ENCODE results near the gene NOXRED1. TPM values are rescaled to one million over a fixed set of nuclear protein-coding genes. Genes with fewer than 3 reads are reported as not detected.
A peak's percentile ranks its signal among the peaks of the same experiment; 100 is the strongest.

Gene NOXRED1
- polyA plus RNA-seq, 2 of the 4 experiments (the other 2 are of a cell fraction) = 0.18 to 0.34 TPM

DNA sequence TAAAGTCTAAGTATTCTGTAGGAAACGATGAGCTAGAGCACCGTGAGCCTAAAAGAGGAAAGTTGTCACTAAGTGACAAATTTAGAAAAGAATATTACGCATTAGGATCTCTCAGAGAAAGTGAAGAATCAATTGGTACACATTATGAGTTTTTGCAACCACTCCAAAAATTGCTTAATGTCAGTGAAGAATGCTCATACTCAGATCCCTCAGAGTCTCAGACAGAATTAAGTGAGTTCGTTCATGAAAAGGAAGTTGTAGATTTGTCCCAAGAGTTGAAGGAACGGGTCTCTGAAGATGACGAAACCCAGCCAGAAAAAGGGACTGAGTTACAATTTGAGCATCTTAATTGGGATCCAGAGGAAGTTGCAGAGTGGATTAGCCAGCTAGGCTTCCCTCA, 44.6 kb downstream of the NOXRED1 start:
- POLR2A ChIA-PET = no interaction called here
- DNase-seq (ENCODE audit: low read depth in 1 of 2, low spot score in 1 of 2) = no peak
- no peak overlapping the region for H3K4me3 ChIP-seq
- no peak for TF ChIP-seq FOSB (CRISPR knock-in tag; IDR thresholded peaks at IDR 0.05)
- no peak for TF ChIP-seq HDAC2 (IDR thresholded peaks at IDR 0.05)
- TF ChIP-seq, protein P1, sequence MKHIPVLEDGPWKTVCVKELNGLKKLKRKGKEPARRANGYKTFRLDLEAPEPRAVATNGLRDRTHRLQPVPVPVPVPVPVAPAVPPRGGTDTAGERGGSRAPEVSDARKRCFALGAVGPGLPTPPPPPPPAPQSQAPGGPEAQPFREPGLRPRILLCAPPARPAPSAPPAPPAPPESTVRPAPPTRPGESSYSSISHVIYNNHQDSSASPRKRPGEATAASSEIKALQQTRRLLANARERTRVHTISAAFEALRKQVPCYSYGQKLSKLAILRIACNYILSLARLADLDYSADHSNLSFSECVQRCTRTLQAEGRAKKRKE (CRISPR knock-in tag; IDR thresholded peaks at IDR 0.05; ENCODE audit: low read depth) = no peak
- no peak for TF ChIP-seq EP300 (IDR thresholded peaks at IDR 0.05)
- TF ChIP-seq KDM1A (IDR thresholded peaks at IDR 0.05; ENCODE audit: low read depth) = no peak
- TF ChIP-seq MAFK (IDR thresholded peaks at IDR 0.05; ENCODE audit: partially characterized antibody) = no peak
- no peak for TF ChIP-seq CBX2 (IDR thresholded peaks at IDR 0.05; ENCODE audit: borderline replicate concordance, low read depth)
- TF ChIP-seq NFE2L2 (conservative IDR thresholded peaks at IDR 0.05; ENCODE audit: low read length) = no peak
- no peak for TF ChIP-seq FOXS1 (CRISPR knock-in tag; IDR thresholded peaks at IDR 0.05)
- TF ChIP-seq JUNB (IDR thresholded peaks at IDR 0.05) = no peak
- no peak for TF ChIP-seq NR3C1 (IDR thresholded peaks at IDR 0.05)
- TF ChIP-seq HEYL (CRISPR knock-in tag; IDR thresholded peaks at IDR 0.05) = no peak
- no peak for ATAC-seq
- no peak overlapping the region for H3K4me2 ChIP-seq
- WGBS (ENCODE audit: missing lambda C conversion rate) = 75% methylated on average over 6 of the region's 6 CpGs
- H3K9me3 ChIP-seq = no peaks in the 10 kb centered on the region
- no peak for FAIRE-seq
- H3K4me1 ChIP-seq = peaks cover 13% of the 10 kb centered on the region; the same call in 2 of the 3 replicates
- H3K27ac ChIP-seq = no peak overlapping the region
- CTCF ChIA-PET = no interaction called here

DNA sequence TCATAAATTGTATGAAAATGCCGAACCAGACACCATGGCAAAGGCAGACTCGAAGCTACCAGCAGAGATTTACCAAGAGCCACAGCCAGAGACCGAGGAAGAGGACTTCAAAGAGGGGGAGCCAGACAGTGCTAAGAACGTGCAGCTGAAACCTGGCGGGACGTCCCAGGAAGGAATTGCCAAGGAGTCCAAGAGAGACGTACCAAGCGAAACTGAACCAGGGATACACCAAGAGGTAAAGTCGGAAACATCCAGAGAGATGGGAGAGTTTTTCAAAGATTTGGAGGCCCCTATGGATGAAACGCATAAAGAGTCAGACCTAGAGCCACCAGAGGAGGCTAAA, 45.9 kb downstream of the NOXRED1 start:
- Histone ChIP-seq H3K9me3 (no peaks in the 10 kb centered on the region), H3K4me3 (peak overlapping the region; percentile 91), H3K4me1 (peaks cover 13% of the 10 kb centered on the region; the same call in 2 of the 3 replicates), H3K4me2 (peak overlapping the region; percentile 87), H3K27ac (peak overlapping the region; percentile 91 to 92)
- WGBS (ENCODE audit: missing lambda C conversion rate) = 24% methylated on average over 10 of the region's 10 CpGs
- CTCF ChIA-PET = interaction anchor here (0.5 to 1.7 kb wide), 9 partner anchors 21 to 301 kb away, joined by 3 to 8 read pairs (median 3); no protein-coding TSS in a partner anchor
- peak; percentile 45 to 61 for ATAC-seq
- no peak for DNase-seq (ENCODE audit: low read depth in 1 of 2, low spot score in 1 of 2)
- POLR2A ChIA-PET = interaction anchor here (0.6 to 1.9 kb wide), 5 partner anchors 12 to 312 kb away, joined by 3 to 24 read pairs (median 4); partner anchors contain the start of genes GSTZ1, POMT2 and VIPAS39
- TF ChIP-seq, protein P2, sequence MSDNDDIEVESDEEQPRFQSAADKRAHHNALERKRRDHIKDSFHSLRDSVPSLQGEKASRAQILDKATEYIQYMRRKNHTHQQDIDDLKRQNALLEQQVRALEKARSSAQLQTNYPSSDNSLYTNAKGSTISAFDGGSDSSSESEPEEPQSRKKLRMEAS (IDR thresholded peaks at IDR 0.05) = 0 out of 2 replicates have a peak, but pooled peaks have one; percentile 31
- TF ChIP-seq, protein P3, sequence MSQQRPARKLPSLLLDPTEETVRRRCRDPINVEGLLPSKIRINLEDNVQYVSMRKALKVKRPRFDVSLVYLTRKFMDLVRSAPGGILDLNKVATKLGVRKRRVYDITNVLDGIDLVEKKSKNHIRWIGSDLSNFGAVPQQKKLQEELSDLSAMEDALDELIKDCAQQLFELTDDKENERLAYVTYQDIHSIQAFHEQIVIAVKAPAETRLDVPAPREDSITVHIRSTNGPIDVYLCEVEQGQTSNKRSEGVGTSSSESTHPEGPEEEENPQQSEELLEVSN (IDR thresholded peaks at IDR 0.05; ENCODE audit: borderline replicate concordance, low read depth) = no peak
- FAIRE-seq = no peak

DNA sequence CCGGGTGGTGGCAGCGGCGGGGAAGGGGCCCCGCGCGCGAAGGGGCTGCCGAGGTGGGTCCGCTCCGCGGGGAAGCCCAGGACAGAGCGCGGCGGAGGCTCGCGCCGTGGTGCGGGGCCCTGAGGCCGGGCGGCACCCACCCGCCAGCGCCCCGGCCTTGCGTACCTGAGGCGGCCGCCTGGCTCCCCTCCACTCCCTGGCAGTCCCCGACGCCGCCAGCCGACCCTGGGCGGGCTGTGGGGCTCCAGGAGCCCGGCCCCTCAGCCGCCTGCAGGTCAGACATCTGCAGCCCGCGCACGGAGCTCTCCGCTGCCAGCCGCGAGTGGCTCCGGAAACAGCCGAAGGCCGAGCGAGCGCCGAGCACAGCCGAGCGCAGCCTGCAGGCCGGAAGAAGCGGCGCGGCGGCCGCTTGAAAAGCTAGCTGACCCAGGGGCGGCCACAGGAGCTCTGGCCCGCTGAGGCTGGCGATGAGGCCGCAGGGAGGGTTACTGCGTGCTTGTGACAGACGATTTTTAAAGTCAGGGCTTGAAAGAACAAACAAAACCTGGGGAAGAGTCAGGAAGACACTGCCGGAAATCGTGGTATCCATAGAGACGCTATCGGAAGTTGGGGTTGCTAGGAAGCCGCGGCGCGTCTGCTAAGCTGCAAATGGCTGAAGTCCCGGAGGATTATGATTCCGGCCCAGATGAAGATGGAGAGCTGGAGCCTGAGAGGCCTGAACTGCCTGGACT, 46.4 kb downstream of the NOXRED1 start, which contains the start of the genes SAMD15 and TMED8:
Gene SAMD15 (plus strand): TSS at position 609 of the 731 bp plus-strand sequence. CDS start 40 bp downstream, at position 649.
Gene TMED8 (minus strand): TSS at position 324 of the 731 bp plus-strand sequence. CDS start 41 bp downstream, at position 283.
- Histone ChIP-seq H3K4me3 (peak within 1 kb of the TSS; percentile 91), H3K27ac (peak within 1 kb of the TSS; percentile 91 to 92), H3K9me3 (no peaks in the 10 kb centered on the region), H3K4me2 (peak within 1 kb of the TSS; percentile 87), H3K4me1 (peaks cover 13% of the 10 kb centered on the region; the same call in 2 of the 3 replicates)
- peak; percentile 36 for FAIRE-seq
- under 1% methylated on average over 19 of the region's 69 CpGs for WGBS (ENCODE audit: missing lambda C conversion rate)
- POLR2A ChIA-PET = interaction anchor here (0.5 to 1.9 kb wide), 6 partner anchors 12 to 312 kb away, joined by 3 to 24 read pairs (median 4); partner anchors contain the start of genes GSTZ1, POMT2 and VIPAS39
- DNase-seq (ENCODE audit: low read depth in 1 of 2, low spot score in 1 of 2) = peak; percentile 84 to 89
- ATAC-seq = peak; percentile 98 to 99
- CTCF ChIA-PET = interaction anchor here (0.5 to 1.7 kb wide), 10 partner anchors 21 to 301 kb away, joined by 3 to 8 read pairs (median 3); no protein-coding TSS in a partner anchor
- TF ChIP-seq HDAC2 (IDR thresholded peaks at IDR 0.05) (no peak), SREBF2 (IDR thresholded peaks at IDR 0.05) (no peak), CEBPB (IDR thresholded peaks at IDR 0.05) (no peak), JUN (IDR thresholded peaks at IDR 0.05) (peak in 1 of 2 experiments; percentile 42; a peak in 1 of 5 replicates), ESRRA (IDR thresholded peaks at IDR 0.05; ENCODE audit: borderline replicate concordance, low read length) (no peak), HEYL (CRISPR knock-in tag; IDR thresholded peaks at IDR 0.05) (no peak), PHF8 (IDR thresholded peaks at IDR 0.05; ENCODE audit: borderline replicate concordance, low read depth) (peak; percentile 61), RAD21 (conservative IDR thresholded peaks at IDR 0.05 in 1 of 2, IDR thresholded peaks at IDR 0.05 in 1 of 2) (no peak), RFX5 (IDR thresholded peaks at IDR 0.05) (0 out of 2 replicates have a peak, but pooled peaks have one; percentile 48), POLR2A (IDR thresholded peaks at IDR 0.05; ENCODE audit: low read length) (peak; percentile 29), FOSB (CRISPR knock-in tag; IDR thresholded peaks at IDR 0.05) (no peak), KDM5A (IDR thresholded peaks at IDR 0.05) (no peak)
- TF ChIP-seq, protein P2 (IDR thresholded peaks at IDR 0.05) = peak; percentile 18; the same call in 1 of the 2 replicates
- TF ChIP-seq, protein P4, sequence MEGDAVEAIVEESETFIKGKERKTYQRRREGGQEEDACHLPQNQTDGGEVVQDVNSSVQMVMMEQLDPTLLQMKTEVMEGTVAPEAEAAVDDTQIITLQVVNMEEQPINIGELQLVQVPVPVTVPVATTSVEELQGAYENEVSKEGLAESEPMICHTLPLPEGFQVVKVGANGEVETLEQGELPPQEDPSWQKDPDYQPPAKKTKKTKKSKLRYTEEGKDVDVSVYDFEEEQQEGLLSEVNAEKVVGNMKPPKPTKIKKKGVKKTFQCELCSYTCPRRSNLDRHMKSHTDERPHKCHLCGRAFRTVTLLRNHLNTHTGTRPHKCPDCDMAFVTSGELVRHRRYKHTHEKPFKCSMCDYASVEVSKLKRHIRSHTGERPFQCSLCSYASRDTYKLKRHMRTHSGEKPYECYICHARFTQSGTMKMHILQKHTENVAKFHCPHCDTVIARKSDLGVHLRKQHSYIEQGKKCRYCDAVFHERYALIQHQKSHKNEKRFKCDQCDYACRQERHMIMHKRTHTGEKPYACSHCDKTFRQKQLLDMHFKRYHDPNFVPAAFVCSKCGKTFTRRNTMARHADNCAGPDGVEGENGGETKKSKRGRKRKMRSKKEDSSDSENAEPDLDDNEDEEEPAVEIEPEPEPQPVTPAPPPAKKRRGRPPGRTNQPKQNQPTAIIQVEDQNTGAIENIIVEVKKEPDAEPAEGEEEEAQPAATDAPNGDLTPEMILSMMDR (IDR thresholded peaks at IDR 0.05) = no peak
- TF ChIP-seq, protein P5, sequence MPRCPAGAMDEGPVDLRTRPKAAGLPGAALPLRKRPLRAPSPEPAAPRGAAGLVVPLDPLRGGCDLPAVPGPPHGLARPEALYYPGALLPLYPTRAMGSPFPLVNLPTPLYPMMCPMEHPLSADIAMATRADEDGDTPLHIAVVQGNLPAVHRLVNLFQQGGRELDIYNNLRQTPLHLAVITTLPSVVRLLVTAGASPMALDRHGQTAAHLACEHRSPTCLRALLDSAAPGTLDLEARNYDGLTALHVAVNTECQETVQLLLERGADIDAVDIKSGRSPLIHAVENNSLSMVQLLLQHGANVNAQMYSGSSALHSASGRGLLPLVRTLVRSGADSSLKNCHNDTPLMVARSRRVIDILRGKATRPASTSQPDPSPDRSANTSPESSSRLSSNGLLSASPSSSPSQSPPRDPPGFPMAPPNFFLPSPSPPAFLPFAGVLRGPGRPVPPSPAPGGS (IDR thresholded peaks at IDR 0.05) = 0 out of 3 replicates have a peak, but pooled peaks have one; percentile 36
